SU-DHL-6 (cell line): ENCODE results near the gene ABR.

Source experiments
- CTCF ChIP-seq: fragments of 200-600 bp; sonication (generic); IDR thresholded peaks from one replicate; pipeline ENCODE4 v1.5.1; 2017; ENCODE audit warnings: antibody characterized with exemption, mild to moderate bottlenecking, low read length, moderate library complexity; ENCODE audit not compliant: insufficient read depth, poor library complexity, severe bottlenecking
- EZH2phosphoT487 ChIP-seq: fragments of 200-600 bp; sonication (generic), shearing (Covaris generic); conservative IDR thresholded peaks from 2 replicates; pipeline ENCODE4 v1.6.1; 2018; ENCODE audit warnings: mild to moderate bottlenecking, antibody characterized with exemption, low read length, moderate library complexity, mixed read lengths

GRCh38 chr17:1156864-1157263, 22.9 kb downstream of the ABR start:
- TF ChIP-seq CTCF (no peak), EZH2phosphoT487 (no peak)
